ENCODE results near the gene CCDC172. TPM values are rescaled to one million over a fixed set of nuclear protein-coding genes. Genes with fewer than 3 reads are reported as not detected.
A peak's percentile ranks its signal among the peaks of the same experiment; 100 is the strongest.

The CCDC172 gene
- total RNA-seq, 4 donors from 2014 or later = not detected

- H3K4me1 ChIP-seq = no peaks in the 10 kb centered on the region
- no peak overlapping the region for H3K4me3 ChIP-seq
- no peaks in the 10 kb centered on the region for H3K36me3 ChIP-seq
- peak; percentile 15 to 17 for DNase-seq
- TF ChIP-seq CTCF (IDR thresholded peaks at IDR 0.05) = no peak
- no peak for TF ChIP-seq POLR2A (IDR thresholded peaks at IDR 0.05)
- H3K27ac ChIP-seq = no peak overlapping the region
- intact Hi-C loops (cut with DNase I; ENCODE audit: low total_unique reads) = no loop called here
- no peaks in the 10 kb centered on the region for H3K27me3 ChIP-seq
- no peaks in the 10 kb centered on the region for H3K9me3 ChIP-seq
Observed at GRCh38 chr10:116300542-116300941, 23.7 kb upstream of the CCDC172 start.

GRCh38 chr10:116304923-116305322 lies 19.3 kb upstream of the CCDC172 start:
- H3K36me3 ChIP-seq = no peaks in the 10 kb centered on the region
- no peaks in the 10 kb centered on the region for H3K9me3 ChIP-seq
- intact Hi-C loops (cut with DNase I; ENCODE audit: low total_unique reads) = no loop called here
- H3K27me3 ChIP-seq = no peaks in the 10 kb centered on the region
- no peak for DNase-seq
- no peak for TF ChIP-seq CTCF (IDR thresholded peaks at IDR 0.05)
- TF ChIP-seq POLR2A (IDR thresholded peaks at IDR 0.05) = no peak
- no peak overlapping the region for H3K27ac ChIP-seq
- no peak overlapping the region for H3K4me3 ChIP-seq
- no peaks in the 10 kb centered on the region for H3K4me1 ChIP-seq

GRCh38 chr10:116306847-116307246 lies 17.4 kb upstream of the CCDC172 start:
- no peak overlapping the region for H3K27ac ChIP-seq
- TF ChIP-seq POLR2A (IDR thresholded peaks at IDR 0.05) (no peak), CTCF (IDR thresholded peaks at IDR 0.05) (no peak)
- no peaks in the 10 kb centered on the region for H3K36me3 ChIP-seq
- no peak for DNase-seq
- no peak overlapping the region for H3K4me3 ChIP-seq
- intact Hi-C loops (cut with DNase I; ENCODE audit: low total_unique reads) = no loop called here
- H3K4me1 ChIP-seq = no peaks in the 10 kb centered on the region
- no peaks in the 10 kb centered on the region for H3K9me3 ChIP-seq
- no peaks in the 10 kb centered on the region for H3K27me3 ChIP-seq

GRCh38 chr10:116307455-116307854 lies 16.8 kb upstream of the CCDC172 start:
- no peaks in the 10 kb centered on the region for H3K9me3 ChIP-seq
- H3K36me3 ChIP-seq = no peaks in the 10 kb centered on the region
- TF ChIP-seq CTCF (IDR thresholded peaks at IDR 0.05) = no peak
- TF ChIP-seq POLR2A (IDR thresholded peaks at IDR 0.05) = no peak
- no peaks in the 10 kb centered on the region for H3K4me1 ChIP-seq
- intact Hi-C loops (cut with DNase I; ENCODE audit: low total_unique reads) = no loop called here
- no peak overlapping the region for H3K27ac ChIP-seq
- H3K27me3 ChIP-seq = no peaks in the 10 kb centered on the region
- no peak overlapping the region for H3K4me3 ChIP-seq
- DNase-seq = no peak

- DNase-seq = no peak
- TF ChIP-seq POLR2A (IDR thresholded peaks at IDR 0.05) (no peak), CTCF (IDR thresholded peaks at IDR 0.05) (no peak)
- Histone ChIP-seq H3K9me3 (no peaks in the 10 kb centered on the region), H3K27ac (no peak overlapping the region), H3K36me3 (no peaks in the 10 kb centered on the region), H3K27me3 (no peaks in the 10 kb centered on the region), H3K4me1 (no peaks in the 10 kb centered on the region), H3K4me3 (no peak overlapping the region)
- intact Hi-C loops (cut with DNase I; ENCODE audit: low total_unique reads) = no loop called here
Observed at GRCh38 chr10:116311016-116311415, 13.2 kb upstream of the CCDC172 start.

Data from uterus (tissue), 4 donors.